MM.1S (cell line): Measurements from ENCODE around the gene EDARADD.

Experiments used
- DNase-seq: peaks from one replicate; pipeline ENCODE4 v3.0.0-alpha.2; 2015
- H2AFZ ChIP-seq: fragments of 300-600 bp; sonication (generic); 2 replicates; pipeline ENCODE4 v1.6.0; 2016; ENCODE audit warnings: antibody characterized with exemption, low read length
- H3F3A ChIP-seq: fragments of 300-600 bp; sonication (generic); 2 replicates; pipeline ENCODE4 v1.6.1; 2016; ENCODE audit warnings: mild to moderate bottlenecking, antibody characterized with exemption, low read length, moderate library complexity, mixed read lengths; ENCODE audit not compliant: insufficient read depth
- H3K27ac ChIP-seq: fragments of 300-600 bp; sonication (generic); 2 replicates; pipeline ENCODE4 v1.5.1; 2016; ENCODE audit warnings: mild to moderate bottlenecking, low read length
- H3K27me3 ChIP-seq: fragments of 300-600 bp; sonication (generic); replicated peaks from 2 replicates; pipeline ENCODE4 v1.6.0; 2016; ENCODE audit warnings: low read length; ENCODE audit not compliant: insufficient read depth
- H3K36me3 ChIP-seq: fragments of 300-600 bp; sonication (generic); replicated peaks from 2 replicates; pipeline ENCODE4 v1.6.1; 2016; ENCODE audit warnings: mild to moderate bottlenecking, low read length, mixed read lengths; ENCODE audit not compliant: insufficient read depth
- H3K4me1 ChIP-seq: fragments of 300-600 bp; sonication (generic); 2 replicates; pipeline ENCODE4 v1.6.1; 2016; ENCODE audit warnings: low read length, mixed read lengths
- H3K4me2 ChIP-seq: fragments of 300-600 bp; sonication (generic); 2 replicates; pipeline ENCODE4 v1.6.0; 2016; ENCODE audit warnings: low read depth, low read length
- H3K4me3 ChIP-seq: fragments of 300-600 bp; sonication (generic); 2 replicates; pipeline ENCODE4 v1.5.1; 2016; ENCODE audit warnings: low read length, mixed read lengths
- H3K79me2 ChIP-seq: fragments of 300-600 bp; sonication (generic); 2 replicates; pipeline ENCODE4 v1.6.1; 2016; ENCODE audit warnings: mixed run types, low read length, mixed read lengths
- H3K9ac ChIP-seq: fragments of 300-600 bp; sonication (generic); 2 replicates; pipeline ENCODE4 v1.6.1; 2016; ENCODE audit warnings: low read length, mixed read lengths
- H3K9me2 ChIP-seq: fragments of 300-600 bp; sonication (generic); replicated peaks from 2 replicates; pipeline ENCODE4 v1.6.1; 2016; ENCODE audit warnings: mild to moderate bottlenecking, low read length, mixed read lengths; ENCODE audit not compliant: insufficient read depth
- H3K9me3 ChIP-seq: fragments of 300-600 bp; sonication (generic); replicated peaks from 2 replicates; pipeline ENCODE4 v1.6.1; 2016; ENCODE audit warnings: mild to moderate bottlenecking, low read length, mixed read lengths; ENCODE audit not compliant: insufficient read depth
- H4K20me1 ChIP-seq: fragments of 300-600 bp; sonication (generic); 2 replicates; pipeline ENCODE4 v1.6.1; 2016; ENCODE audit warnings: mild to moderate bottlenecking, low read length, moderate library complexity, mixed read lengths; ENCODE audit not compliant: insufficient read depth
- CTCF ChIP-seq: fragments of 300-600 bp; sonication (generic); IDR thresholded peaks from 2 replicates; pipeline ENCODE4 v1.5.1; 2016; ENCODE audit warnings: antibody characterized with exemption, low read length, mixed read lengths
- EZH2 ChIP-seq: fragments of 300-600 bp; sonication (generic); optimal IDR thresholded peaks from 2 replicates; pipeline ENCODE3; 2017; ENCODE audit warnings: low read depth, mild to moderate bottlenecking, antibody characterized with exemption, low read length, mixed read lengths
- EZH2phosphoT487 ChIP-seq: fragments of 300-600 bp; sonication (generic); IDR thresholded peaks from 2 replicates; pipeline ENCODE4 v1.6.1; 2018; ENCODE audit warnings: antibody characterized with exemption, low read length

The EDARADD gene

DNA sequence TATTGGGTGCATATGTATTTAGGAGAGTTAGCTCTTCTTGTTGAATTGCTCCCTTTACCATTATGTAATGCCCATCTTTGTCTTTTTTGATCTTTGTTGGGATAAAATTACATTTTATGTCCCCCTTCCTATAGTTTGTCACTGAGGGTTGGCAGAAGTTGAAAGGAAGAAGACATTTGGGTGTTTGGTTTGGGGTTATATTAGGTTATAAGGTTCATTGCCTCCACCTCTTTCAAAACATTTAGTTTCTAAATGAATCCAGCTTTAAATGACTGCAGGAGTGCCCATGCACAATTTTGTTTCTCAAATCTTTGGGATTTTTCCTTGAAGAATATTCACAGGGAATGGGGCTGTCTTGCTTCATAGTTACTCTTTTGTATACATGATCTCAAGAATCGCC, 115.1 kb downstream of the EDARADD start:
- H3K9me3 ChIP-seq: no peaks in the 10 kb centered on the region
- H3K4me3 ChIP-seq: no peak overlapping the region
- H3K9me2 ChIP-seq: no peaks in the 10 kb centered on the region
- DNase-seq: no peak
- H3F3A ChIP-seq: peaks cover 5% of the 10 kb centered on the region
- H3K4me1 ChIP-seq: peaks cover 12% of the 10 kb centered on the region
- no peaks in the 10 kb centered on the region for H3K36me3 ChIP-seq
- peaks cover 56% of the 10 kb centered on the region for H3K27me3 ChIP-seq
- no peak overlapping the region for H2AFZ ChIP-seq
- H3K79me2 ChIP-seq: no peaks in the 10 kb centered on the region
- H3K27ac ChIP-seq: no peak overlapping the region
- H4K20me1 ChIP-seq: no peaks in the 10 kb centered on the region; the same call in 1 of the 2 replicates
- peak overlapping the region; percentile 58; the same call in 1 of the 2 replicates for H3K4me2 ChIP-seq
- no peak overlapping the region for H3K9ac ChIP-seq
- TF ChIP-seq EZH2 (no peak), CTCF (no peak), EZH2phosphoT487 (no peak)

- H3K79me2 ChIP-seq: no peaks in the 10 kb centered on the region
- peaks cover 51% of the 10 kb centered on the region for H3K27me3 ChIP-seq
- no peaks in the 10 kb centered on the region for H3K9me3 ChIP-seq
- H3K4me2 ChIP-seq: no peak overlapping the region
- no peak overlapping the region for H3K27ac ChIP-seq
- H3K9ac ChIP-seq: no peak overlapping the region
- H3K9me2 ChIP-seq: no peaks in the 10 kb centered on the region
- no peaks in the 10 kb centered on the region for H3K36me3 ChIP-seq
- TF ChIP-seq EZH2: no peak
- no peak for TF ChIP-seq EZH2phosphoT487
- no peak for TF ChIP-seq CTCF
- H4K20me1 ChIP-seq: no peaks in the 10 kb centered on the region; the same call in 1 of the 2 replicates
- DNase-seq: no peak
- H3K4me3 ChIP-seq: no peak overlapping the region
- peaks cover 12% of the 10 kb centered on the region for H3K4me1 ChIP-seq
- H3F3A ChIP-seq: peaks cover 5% of the 10 kb centered on the region
- no peak overlapping the region for H2AFZ ChIP-seq
Observed at GRCh38 chr1:236509647-236510401, 115.7 kb downstream of the EDARADD start.

DNA sequence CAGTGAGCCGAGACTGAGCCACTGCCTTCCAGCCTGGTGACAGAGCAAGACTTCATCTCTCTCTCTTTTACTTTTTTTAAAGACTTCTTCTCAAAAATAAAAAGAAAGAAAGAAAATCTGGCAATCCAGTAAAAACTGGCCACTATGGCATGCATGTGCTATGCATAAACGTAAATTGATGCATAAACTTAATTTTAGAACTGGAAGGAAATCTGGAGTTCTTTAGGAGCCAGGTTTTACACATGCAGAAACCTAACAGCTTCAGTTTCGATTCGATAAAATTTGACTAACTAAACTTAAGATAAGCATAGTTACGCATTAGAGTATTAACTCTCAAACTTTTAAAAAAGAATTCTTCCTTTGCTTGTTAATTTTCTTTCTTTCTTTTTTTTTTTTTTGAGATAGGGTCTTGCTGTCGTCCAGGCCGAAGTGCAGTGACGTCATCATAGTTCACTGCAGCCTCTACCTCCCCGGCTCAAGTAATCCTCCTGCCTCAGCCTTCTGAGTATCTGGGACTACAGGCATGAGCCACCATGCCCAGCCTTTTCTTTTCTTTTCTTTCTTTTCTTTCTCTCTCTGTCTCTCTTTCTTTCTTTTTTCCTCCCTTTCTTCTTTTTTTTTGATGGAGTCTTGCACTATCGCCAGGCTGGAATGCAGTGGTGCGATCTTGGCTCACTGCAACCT, 117.8 kb downstream of the EDARADD start:
- Histone ChIP-seq H3K9ac (no peak overlapping the region), H4K20me1 (no peaks in the 10 kb centered on the region; the same call in 1 of the 2 replicates), H3K9me3 (no peaks in the 10 kb centered on the region), H3K27ac (no peak overlapping the region), H3F3A (peaks cover 5% of the 10 kb centered on the region), H3K27me3 (peaks cover 37% of the 10 kb centered on the region), H3K4me1 (peaks cover 12% of the 10 kb centered on the region), H3K4me3 (no peak overlapping the region), H3K36me3 (no peaks in the 10 kb centered on the region), H3K79me2 (no peaks in the 10 kb centered on the region), H2AFZ (no peak overlapping the region), H3K4me2 (no peak overlapping the region), H3K9me2 (no peaks in the 10 kb centered on the region)
- TF ChIP-seq EZH2phosphoT487: no peak
- DNase-seq: no peak
